ENCODE data around the gene XRCC6.

GRCh38 chr22:41683616-41684015 is 62.5 kb downstream of the XRCC6 start:
- TF ChIP-seq CTCF (IDR thresholded peaks at IDR 0.05): no peak
- TF ChIP-seq POLR2A (IDR thresholded peaks at IDR 0.05): no peak

All from adrenal gland (tissue), 5 donors.